Measurements from ENCODE around the gene DLAT.
"Not testable (repeated sequence)": the region's sequence is repeated elsewhere in the genome, so short reads cannot be mapped to it uniquely, and the experiment has no call there.

Gene DLAT

DNA sequence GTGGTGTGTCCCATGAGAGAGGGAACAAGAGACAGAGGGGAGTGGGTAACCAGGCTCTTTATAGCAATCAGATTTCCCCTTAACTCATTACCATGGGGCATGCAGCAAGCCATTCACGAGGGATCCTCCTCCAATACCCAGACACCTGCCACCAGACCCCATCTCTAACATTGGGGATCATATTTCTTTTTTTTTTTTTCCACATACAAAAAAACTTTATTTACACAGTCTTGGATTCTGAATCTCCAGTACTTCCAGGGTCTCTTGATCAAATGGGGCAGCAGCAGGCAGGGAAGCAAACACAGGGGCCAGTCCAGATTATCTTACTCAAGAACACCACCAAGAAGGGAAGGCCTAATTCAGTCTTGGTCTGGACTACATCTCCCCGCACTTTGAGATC, 4.3 kb downstream of the DLAT start:
- H3K4me3 ChIP-seq (ENCODE audit: low read depth, low read length) = no peak overlapping the region
- TF ChIP-seq, protein P1, sequence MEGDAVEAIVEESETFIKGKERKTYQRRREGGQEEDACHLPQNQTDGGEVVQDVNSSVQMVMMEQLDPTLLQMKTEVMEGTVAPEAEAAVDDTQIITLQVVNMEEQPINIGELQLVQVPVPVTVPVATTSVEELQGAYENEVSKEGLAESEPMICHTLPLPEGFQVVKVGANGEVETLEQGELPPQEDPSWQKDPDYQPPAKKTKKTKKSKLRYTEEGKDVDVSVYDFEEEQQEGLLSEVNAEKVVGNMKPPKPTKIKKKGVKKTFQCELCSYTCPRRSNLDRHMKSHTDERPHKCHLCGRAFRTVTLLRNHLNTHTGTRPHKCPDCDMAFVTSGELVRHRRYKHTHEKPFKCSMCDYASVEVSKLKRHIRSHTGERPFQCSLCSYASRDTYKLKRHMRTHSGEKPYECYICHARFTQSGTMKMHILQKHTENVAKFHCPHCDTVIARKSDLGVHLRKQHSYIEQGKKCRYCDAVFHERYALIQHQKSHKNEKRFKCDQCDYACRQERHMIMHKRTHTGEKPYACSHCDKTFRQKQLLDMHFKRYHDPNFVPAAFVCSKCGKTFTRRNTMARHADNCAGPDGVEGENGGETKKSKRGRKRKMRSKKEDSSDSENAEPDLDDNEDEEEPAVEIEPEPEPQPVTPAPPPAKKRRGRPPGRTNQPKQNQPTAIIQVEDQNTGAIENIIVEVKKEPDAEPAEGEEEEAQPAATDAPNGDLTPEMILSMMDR (conservative IDR thresholded peaks at IDR 0.05; ENCODE audit: low read depth, low read length) = no peak
- no peak for DNase-seq (ENCODE audit: low read depth)

GRCh38 chr11:112033902-112034301, 8.7 kb downstream of the DLAT start:
- DNase-seq (ENCODE audit: low read depth) = no peak
- no peak overlapping the region for H3K4me3 ChIP-seq (ENCODE audit: low read depth, low read length)
- TF ChIP-seq, protein P1 (conservative IDR thresholded peaks at IDR 0.05; ENCODE audit: low read depth, low read length) = no peak

GRCh38 chr11:112037527-112037926, 12.3 kb downstream of the DLAT start:
- no peak for DNase-seq (ENCODE audit: low read depth)
- H3K4me3 ChIP-seq (ENCODE audit: low read depth, low read length) = no peak overlapping the region
- TF ChIP-seq, protein P1 (conservative IDR thresholded peaks at IDR 0.05; ENCODE audit: low read depth, low read length) = no peak

DNA sequence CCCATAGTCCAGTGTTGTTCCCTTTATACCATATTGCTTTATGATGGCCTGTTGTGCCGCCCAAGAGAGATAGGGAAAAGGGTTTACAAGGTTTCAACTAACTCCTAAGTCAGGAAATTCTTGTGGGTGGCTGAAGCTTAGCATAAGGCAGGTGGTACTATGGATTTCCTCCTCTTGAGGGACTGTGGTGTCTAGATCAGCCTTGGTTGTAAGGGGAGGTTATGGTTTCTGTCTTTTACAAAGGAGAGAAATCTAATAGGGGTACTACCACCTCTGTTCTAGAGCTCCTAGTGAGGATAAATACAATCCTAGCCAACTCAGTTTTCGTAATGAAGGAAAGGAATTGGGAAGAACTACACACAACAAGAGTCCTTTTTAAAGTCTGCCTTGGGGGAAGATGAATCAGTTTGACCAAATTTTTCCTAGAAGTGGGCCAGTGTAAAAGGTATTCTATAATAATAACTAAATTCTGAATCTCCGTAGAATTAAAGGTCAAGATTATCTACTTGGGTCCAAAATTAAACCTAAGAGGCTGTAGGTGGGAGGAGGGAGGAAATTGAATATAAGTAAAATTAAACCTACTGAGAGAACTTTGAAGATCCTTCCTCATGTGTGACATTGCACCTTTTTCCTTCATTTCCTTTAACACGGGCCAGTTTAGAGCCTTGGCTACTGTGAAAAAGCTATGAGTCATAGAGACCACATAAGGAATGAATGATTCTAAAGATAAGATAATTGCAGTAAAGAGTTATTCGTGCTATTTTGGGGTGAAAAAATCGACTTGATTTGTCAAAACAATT, 17.2 kb downstream of the DLAT start:
- TF ChIP-seq, protein P1 (conservative IDR thresholded peaks at IDR 0.05; ENCODE audit: low read depth, low read length) = no peak
- peak; percentile 70 for DNase-seq (ENCODE audit: low read depth)
- no peak overlapping the region for H3K4me3 ChIP-seq (ENCODE audit: low read depth, low read length)

DNA sequence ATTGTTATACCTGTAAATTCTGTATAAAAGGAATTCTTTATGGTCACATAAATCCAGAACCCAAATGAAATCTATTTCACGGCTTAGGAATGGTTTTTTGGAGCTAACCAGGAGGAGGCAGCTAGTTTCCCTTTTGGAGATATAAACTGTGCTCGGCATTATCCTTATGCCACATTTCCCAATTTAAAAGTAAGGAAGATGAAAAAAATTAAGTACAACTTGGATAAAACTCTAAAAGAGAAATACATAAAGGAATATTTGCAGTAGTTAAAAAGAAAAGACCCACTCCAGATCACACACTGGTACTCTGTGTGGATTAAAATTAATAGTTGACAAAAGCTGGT, 17.7 kb downstream of the DLAT start:
- no peak for DNase-seq (ENCODE audit: low read depth)
- TF ChIP-seq, protein P1 (conservative IDR thresholded peaks at IDR 0.05; ENCODE audit: low read depth, low read length) = no peak
- no peak overlapping the region for H3K4me3 ChIP-seq (ENCODE audit: low read depth, low read length)

DNA sequence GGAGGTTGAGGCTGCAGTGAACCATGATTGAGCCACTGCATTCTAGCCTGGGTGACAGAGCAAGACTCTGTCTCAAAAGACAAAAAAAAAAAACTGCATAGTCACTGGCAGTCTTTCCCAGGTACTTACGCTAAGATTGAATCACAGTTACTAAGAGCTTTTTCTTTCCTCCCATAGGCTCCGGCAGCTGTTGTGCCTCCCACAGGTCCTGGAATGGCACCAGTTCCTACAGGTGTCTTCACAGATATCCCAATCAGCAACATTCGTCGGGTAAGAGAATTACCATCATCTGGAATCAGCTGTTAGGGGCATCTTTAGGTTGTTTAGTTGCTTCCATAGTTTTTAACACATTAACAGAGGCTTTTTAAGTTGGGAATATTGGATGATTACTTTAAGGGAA, 19.8 kb downstream of the DLAT start:
- no peak for DNase-seq (ENCODE audit: low read depth)
- no peak overlapping the region for H3K4me3 ChIP-seq (ENCODE audit: low read depth, low read length)
- TF ChIP-seq, protein P1 (conservative IDR thresholded peaks at IDR 0.05; ENCODE audit: low read depth, low read length) = no peak

- not testable (repeated sequence) for H3K4me3 ChIP-seq (ENCODE audit: low read depth, low read length); DNase-seq (ENCODE audit: low read depth)
Measured at GRCh38 chr11:112046647-112047046, 21.4 kb downstream of the DLAT start.

DNA sequence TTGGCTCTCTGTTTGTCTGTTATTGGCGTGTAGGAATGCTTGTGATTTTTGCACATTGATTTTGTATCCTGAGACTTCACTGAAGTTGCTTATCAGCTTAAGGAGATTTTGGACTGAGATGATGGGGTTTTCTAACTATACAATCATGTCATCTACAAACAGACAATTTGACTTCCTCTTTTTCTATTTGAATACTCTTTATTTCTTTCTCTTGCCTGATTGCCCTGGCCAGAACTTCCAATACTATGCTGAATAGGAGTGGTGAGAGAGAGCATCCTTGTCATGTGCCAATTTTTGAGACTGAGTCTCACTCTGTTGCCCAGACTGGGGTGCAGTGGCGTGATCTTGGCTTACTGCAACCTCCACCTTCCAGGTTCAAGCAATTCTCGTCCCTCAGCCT, 23.0 kb downstream of the DLAT start:
- DNase-seq (ENCODE audit: low read depth); H3K4me3 ChIP-seq (ENCODE audit: low read depth, low read length): not testable (repeated sequence)

Data from choroid plexus epithelial cell (primary cell).